NOMO-1 treated with DMSO at 0.1 percent for 48 hours (cell line): ENCODE measurements around the gene PRKCH.

Experiments
- DNase-seq: peaks from one replicate; lab custom pipeline; 2025; ENCODE audit not compliant: unreplicated experiment; lab: John Stamatoyannopoulos, UW

Gene PRKCH

GRCh38 chr14:61562321-61563161, 241.2 kb downstream of the PRKCH start:
- peak; percentile 85 for DNase-seq

GRCh38 chr14:61563162-61563511, 241.8 kb downstream of the PRKCH start:
- DNase-seq: no peak

GRCh38 chr14:61563880-61564617, 242.7 kb downstream of the PRKCH start:
- DNase-seq: no peak

- DNase-seq: peak; percentile 34
These were observed 243.3 kb downstream of the PRKCH start for GRCh38 chr14:61564618-61565091.

GRCh38 chr14:61565181-61565580, 243.8 kb downstream of the PRKCH start:
- DNase-seq: no peak

- DNase-seq: no peak
These were observed 244.6 kb downstream of the PRKCH start for GRCh38 chr14:61565836-61566536.

- no peak for DNase-seq
These were observed 245.3 kb downstream of the PRKCH start for GRCh38 chr14:61566537-61567225.

GRCh38 chr14:61567838-61568571, 246.6 kb downstream of the PRKCH start:
- DNase-seq: peak; percentile 61

GRCh38 chr14:61568572-61569011, 247.2 kb downstream of the PRKCH start:
- DNase-seq: peak; percentile 17

- no peak for DNase-seq
These were observed 247.9 kb downstream of the PRKCH start for GRCh38 chr14:61569308-61569707.

GRCh38 chr14:61569812-61570548, 248.6 kb downstream of the PRKCH start:
- DNase-seq: peak; percentile 99

- peak; percentile 35 for DNase-seq
These were observed 249.3 kb downstream of the PRKCH start for GRCh38 chr14:61570549-61571290.

- no peak for DNase-seq
These were observed 250.5 kb downstream of the PRKCH start for GRCh38 chr14:61571917-61572316.

GRCh38 chr14:61573321-61573720, 251.9 kb downstream of the PRKCH start:
- DNase-seq: no peak

- DNase-seq: no peak
These were observed 252.6 kb downstream of the PRKCH start for GRCh38 chr14:61573748-61574513.

GRCh38 chr14:61574514-61574807, 253.1 kb downstream of the PRKCH start:
- DNase-seq: no peak

- DNase-seq: no peak
These were observed 253.7 kb downstream of the PRKCH start for GRCh38 chr14:61575126-61575525.

- no peak for DNase-seq
These were observed 254.3 kb downstream of the PRKCH start for GRCh38 chr14:61575551-61576150.
